Gastroesophageal sphincter (tissue), 4 donors: ENCODE results near the gene VTI1A. TPM values are rescaled to one million over a fixed set of nuclear protein-coding genes. Genes with fewer than 3 reads are reported as not detected.

Experiments used
- ATAC-seq: fragments of 150-250 bp; one replicate; pipeline ENCODE4 v1.9.1; 2016; ENCODE audit warnings: mild to moderate bottlenecking, moderate library complexity
- H3K27ac ChIP-seq, 4 donors: fragments of 200-600 bp; sonication (generic) in 3 of 4; 1 replicate in 3 of 4; 2 replicates in 1 of 4; pipeline ENCODE4 v1.5.1; 2016 to 2019
- H3K27me3 ChIP-seq: fragments of 200-600 bp; sonication (generic); one replicate; pipeline ENCODE4 v1.5.1; 2019
- H3K36me3 ChIP-seq, 2 donors: fragments of 200-600 bp; sonication (generic); one replicate each; pipeline ENCODE4 v1.5.1; 2019; ENCODE audit warnings: control low read depth in 1 of 2
- H3K4me1 ChIP-seq, 3 donors: fragments of 200-600 bp; sonication (generic); 1 replicate in 2 of 3; 2 replicates in 1 of 3; pipeline ENCODE4 v1.5.1; 2016 to 2019; ENCODE audit warnings: control low read depth in 2 of 3
- H3K4me3 ChIP-seq, 2 donors: fragments of 200-600 bp; sonication (generic); one replicate each; pipeline ENCODE4 v1.5.1; 2019; ENCODE audit warnings: mild to moderate bottlenecking in 1 of 2, moderate library complexity in 1 of 2
- H3K9me3 ChIP-seq, 3 donors: fragments of 200-600 bp; sonication (generic); one replicate each; pipeline ENCODE4 v1.5.1; 2017 to 2019; ENCODE audit warnings: control low read depth in 2 of 3
- CTCF ChIP-seq, 4 experiments: fragments of 200-600 bp in 2 of 4; fragments of 450-650 bp in 2 of 4; sonication (generic) in 1 of 4; IDR thresholded peaks; one replicate each; pipeline ENCODE4 v1.5.1; 2017 to 2019; ENCODE audit warnings: antibody characterized with exemption in 4 of 4, mild to moderate bottlenecking in 2 of 4, moderate library complexity in 2 of 4
- EP300 ChIP-seq: sonication (generic); formaldehyde crosslinking; IDR thresholded peaks from one replicate; pipeline ENCODE4 v1.6.1; 2017; ENCODE audit warnings: antibody characterized with exemption, mild to moderate bottlenecking
- POLR2A ChIP-seq, 2 donors: fragments of 450-650 bp; IDR thresholded peaks; one replicate each; pipeline ENCODE4 v1.6.1; 2017; ENCODE audit warnings: antibody characterized with exemption in 2 of 2, mild to moderate bottlenecking in 2 of 2, moderate library complexity in 1 of 2
- POLR2AphosphoS5 ChIP-seq: sonication (generic); formaldehyde crosslinking; IDR thresholded peaks from one replicate; pipeline ENCODE4 v1.6.1; 2017; ENCODE audit warnings: antibody characterized with exemption
- WGBS, 2 donors: methylation state at CpG; one replicate each; pipeline ENCODE4 v1.1.5; 2018; ENCODE audit warnings: low coverage in 1 of 2; 5-methylcytosine and 5-hydroxymethylcytosine counted together
- total RNA-seq, 4 donors: library from RNA; depleted of rRNA; stranded (reverse); fragments of >200 nt; gene quantifications; one replicate each; pipeline ENCODE4 v1.1.0, GENCODE V29; 2016

VTI1A gene
- total RNA-seq, 4 donors from 2014 or later: 19.6 to 81.9 (median 43.1) TPM

- peaks cover 0 to 2% (median 0%) of the 10 kb centered on the region in 3 donors for H3K4me1 ChIP-seq
- TF ChIP-seq POLR2AphosphoS5 (no peak), EP300 (no peak), CTCF (IDR thresholded peaks at IDR 0.05) (no peak), POLR2A (IDR thresholded peaks at IDR 0.05) (no peak)
- H3K27ac ChIP-seq: no peak overlapping the region
- WGBS, 2 donors: 87 to 100% methylated on average over 2 to 4 of the region's 7 CpGs
- H3K9me3 ChIP-seq: peaks cover 0 to 13% (median 0%) of the 10 kb centered on the region in 3 donors
- H3K4me3 ChIP-seq: no peak overlapping the region
- H3K36me3 ChIP-seq: no peaks in the 10 kb centered on the region
- no peak for ATAC-seq
- H3K27me3 ChIP-seq: no peaks in the 10 kb centered on the region
Observed at GRCh38 chr10:112841549-112841948, 394.5 kb downstream of the VTI1A start.

GRCh38 chr10:112842832-112843360, 395.9 kb downstream of the VTI1A start:
- H3K27ac ChIP-seq: no peak overlapping the region
- no peak overlapping the region for H3K4me3 ChIP-seq
- ATAC-seq: no peak
- no peaks in the 10 kb centered on the region for H3K27me3 ChIP-seq
- H3K4me1 ChIP-seq: no peaks in the 10 kb centered on the region
- no peaks in the 10 kb centered on the region for H3K36me3 ChIP-seq
- no peak for TF ChIP-seq POLR2A (IDR thresholded peaks at IDR 0.05)
- TF ChIP-seq EP300: no peak
- TF ChIP-seq POLR2AphosphoS5: no peak
- TF ChIP-seq CTCF (IDR thresholded peaks at IDR 0.05): no peak
- whole genome bisulfite sequencing, 2 donors: 38 to 100% methylated on average over 1 to 2 of the region's 3 CpGs
- peaks cover 0 to 26% (median 0%) of the 10 kb centered on the region in 3 donors for H3K9me3 ChIP-seq

- no peak for TF ChIP-seq CTCF (IDR thresholded peaks at IDR 0.05)
- no peak for TF ChIP-seq POLR2AphosphoS5
- TF ChIP-seq EP300: no peak
- TF ChIP-seq POLR2A (IDR thresholded peaks at IDR 0.05): no peak
- ATAC-seq: no peak
- no peaks in the 10 kb centered on the region for H3K36me3 ChIP-seq
- no peak overlapping the region for H3K27ac ChIP-seq
- WGBS, 2 donors: 75 to 86% methylated on average over 2 to 3 of the region's 3 CpGs
- H3K9me3 ChIP-seq: peaks cover 0 to 31% (median 0%) of the 10 kb centered on the region in 3 donors
- H3K27me3 ChIP-seq: no peaks in the 10 kb centered on the region
- H3K4me1 ChIP-seq: no peaks in the 10 kb centered on the region
- H3K4me3 ChIP-seq: no peak overlapping the region
Observed at GRCh38 chr10:112843623-112844022, 396.6 kb downstream of the VTI1A start.

GRCh38 chr10:112844681-112845544, 397.9 kb downstream of the VTI1A start:
- Histone ChIP-seq H3K4me1 (no peaks in the 10 kb centered on the region), H3K4me3 (no peak overlapping the region), H3K9me3 (peaks cover 0 to 31% (median 0%) of the 10 kb centered on the region in 3 donors), H3K27me3 (no peaks in the 10 kb centered on the region), H3K27ac (no peak overlapping the region), H3K36me3 (no peaks in the 10 kb centered on the region)
- TF ChIP-seq POLR2A (IDR thresholded peaks at IDR 0.05): no peak
- no peak for TF ChIP-seq CTCF (IDR thresholded peaks at IDR 0.05)
- no peak for TF ChIP-seq POLR2AphosphoS5
- WGBS, 2 donors: 88 to 100% methylated on average over 3 to 8 of the region's 27 CpGs
- ATAC-seq: no peak

- H3K4me1 ChIP-seq: no peaks in the 10 kb centered on the region
- WGBS, 2 donors: 100% methylated on average over 2 of the region's 2 CpGs
- no peak for TF ChIP-seq EP300
- no peak for TF ChIP-seq POLR2AphosphoS5
- no peak for TF ChIP-seq CTCF (IDR thresholded peaks at IDR 0.05)
- no peak for TF ChIP-seq POLR2A (IDR thresholded peaks at IDR 0.05)
- no peak overlapping the region for H3K27ac ChIP-seq
- ATAC-seq: no peak
- H3K27me3 ChIP-seq: no peaks in the 10 kb centered on the region
- H3K4me3 ChIP-seq: no peak overlapping the region
- H3K9me3 ChIP-seq: peaks cover 0 to 31% (median 0%) of the 10 kb centered on the region in 3 donors
- no peaks in the 10 kb centered on the region for H3K36me3 ChIP-seq
Observed at GRCh38 chr10:112847778-112848177, 400.8 kb downstream of the VTI1A start.
